ENCODE measurements around the gene TAS2R1. TPM values are rescaled to one million over a fixed set of nuclear protein-coding genes. Genes with fewer than 3 reads are reported as not detected.

Gene TAS2R1
- polyA plus RNA-seq, 2 of the 4 experiments (the other 2 are of a cell fraction), result not detected

- FAIRE-seq (no peak), ATAC-seq (no peak), DNase-seq (ENCODE audit: low read depth in 1 of 2, low spot score in 1 of 2) (no peak)
- WGBS (ENCODE audit: missing lambda C conversion rate), result 18% methylated on average over 7 of the region's 7 CpGs
- Histone ChIP-seq H3K4me2 (no peak overlapping the region), H3K9me3 (0 out of 3 replicates have a peak, but pooled peaks cover 3% of the 10 kb centered on the region), H3K4me3 (no peak overlapping the region), H3K27ac (no peak overlapping the region), H3K4me1 (no peaks in the 10 kb centered on the region)
- POLR2A ChIA-PET, result no interaction called here
- CTCF ChIA-PET, result no interaction called here
- TF ChIP-seq ESRRA (IDR thresholded peaks at IDR 0.05; ENCODE audit: borderline replicate concordance, low read length) (no peak), CTCF (IDR thresholded peaks at IDR 0.05) (no peak), BHLHE40 (IDR thresholded peaks at IDR 0.05; ENCODE audit: low read depth, low read length) (no peak)
Measured at GRCh38 chr5:9641806-9642355, 11.7 kb upstream of the TAS2R1 start.

- no peak for DNase-seq (ENCODE audit: low read depth in 1 of 2, low spot score in 1 of 2)
- H3K4me3 ChIP-seq, result no peak overlapping the region
- ATAC-seq, result no peak
- no peak overlapping the region for H3K27ac ChIP-seq
- TF ChIP-seq E2F6 (IDR thresholded peaks at IDR 0.05; ENCODE audit: borderline replicate concordance, low read depth) (no peak), FOXS1 (CRISPR knock-in tag; IDR thresholded peaks at IDR 0.05) (no peak), POLR2AphosphoS2 (conservative IDR thresholded peaks at IDR 0.05; ENCODE audit: low read length) (no peak), RCOR1 (IDR thresholded peaks at IDR 0.05; ENCODE audit: low read depth, low read length) (no peak), ATOH8 (CRISPR knock-in tag; IDR thresholded peaks at IDR 0.05; ENCODE audit: low read depth) (no peak), HEYL (CRISPR knock-in tag; IDR thresholded peaks at IDR 0.05) (no peak), JUNB (IDR thresholded peaks at IDR 0.05) (no peak), CTCF (IDR thresholded peaks at IDR 0.05) (no peak), EHF (CRISPR knock-in tag; IDR thresholded peaks at IDR 0.05) (no peak), POLR2A (IDR thresholded peaks at IDR 0.05; ENCODE audit: low read length) (no peak), JUN (IDR thresholded peaks at IDR 0.05) (no peak), MYC (IDR thresholded peaks at IDR 0.05; ENCODE audit: borderline replicate concordance, low read length) (no peak)
- 2% methylated on average over 2 of the region's 2 CpGs for WGBS (ENCODE audit: missing lambda C conversion rate)
- FAIRE-seq, result no peak
- no peak overlapping the region for H3K4me2 ChIP-seq
- H3K4me1 ChIP-seq, result no peaks in the 10 kb centered on the region
- POLR2A ChIA-PET, result no interaction called here
- H3K9me3 ChIP-seq, result no peaks in the 10 kb centered on the region
- CTCF ChIA-PET, result no interaction called here
Measured at GRCh38 chr5:9632495-9632894, 2.3 kb upstream of the TAS2R1 start.

- Histone ChIP-seq H3K4me1 (no peaks in the 10 kb centered on the region), H3K4me2 (no peak overlapping the region), H3K4me3 (no peak overlapping the region), H3K9me3 (no peaks in the 10 kb centered on the region), H3K27ac (no peak overlapping the region)
- CTCF ChIA-PET, result no interaction called here
- POLR2A ChIA-PET, result no interaction called here
- no peak for DNase-seq (ENCODE audit: low read depth in 1 of 2, low spot score in 1 of 2)
- TF ChIP-seq CBX2 (IDR thresholded peaks at IDR 0.05; ENCODE audit: borderline replicate concordance, low read depth), result no peak
- 1% methylated on average over 5 of the region's 5 CpGs for WGBS (ENCODE audit: missing lambda C conversion rate)
- ATAC-seq, result no peak
- FAIRE-seq, result no peak
Measured at GRCh38 chr5:9627541-9627940, 2.6 kb downstream of the TAS2R1 start.

- Histone ChIP-seq H3K27ac (no peak overlapping the region), H3K9me3 (no peaks in the 10 kb centered on the region), H3K4me2 (no peak overlapping the region), H3K4me1 (no peaks in the 10 kb centered on the region), H3K4me3 (no peak overlapping the region)
- ATAC-seq (no peak), FAIRE-seq (no peak), DNase-seq (ENCODE audit: low read depth in 1 of 2, low spot score in 1 of 2) (no peak)
- TF ChIP-seq RAD21 (conservative IDR thresholded peaks at IDR 0.05 in 1 of 2, IDR thresholded peaks at IDR 0.05 in 1 of 2) (no peak), SREBF2 (IDR thresholded peaks at IDR 0.05) (no peak), EHMT2 (IDR thresholded peaks at IDR 0.05; ENCODE audit: low read depth) (no peak), RCOR1 (IDR thresholded peaks at IDR 0.05; ENCODE audit: low read depth, low read length) (no peak)
- WGBS (ENCODE audit: missing lambda C conversion rate), result 28% methylated on average over 6 of the region's 6 CpGs
- ChIA-PET POLR2A (no interaction called here), CTCF (no interaction called here)
Measured at GRCh38 chr5:9626955-9627354, 3.2 kb downstream of the TAS2R1 start.
